Activated CD8-positive, alpha-beta T cell treated with anti-CD3 and anti-CD28 coated beads for 36 hours (primary cell): ENCODE data around the gene PPEF2. TPM values are rescaled to one million over a fixed set of nuclear protein-coding genes. Genes with fewer than 3 reads are reported as not detected.

ENCODE experiments used
- ATAC-seq: fragments of 200-7000 bp; cut with Tn5 transposase; one replicate; pipeline ENCODE4 v1.10.0; 2021; ENCODE audit warnings: mild to moderate bottlenecking, moderate library complexity
- CTCF ChIA-PET: fragments of 350-600 bp; sonication (Branson Sonifier 250); formaldehyde crosslinking; loops from one replicate; lab custom pipeline; 2021; ENCODE audit warnings: antibody characterized with exemption; lab: Charles Lee
- POLR2A ChIA-PET: fragments of 350-600 bp; sonication (Branson Sonifier 250); formaldehyde crosslinking; loops from one replicate; lab custom pipeline; 2021; ENCODE audit warnings: antibody characterized with exemption; lab: Charles Lee
- DNase-seq: peaks from one replicate; pipeline ENCODE4 v3.0.0-alpha.2; 2020
- H3K27ac Mint-ChIP-seq: one replicate; pipeline ENCODE4 v1.8.0; 2021; ENCODE audit warnings: mild to moderate bottlenecking, mixed read lengths
- H3K27me3 Mint-ChIP-seq: one replicate; pipeline ENCODE4 v1.8.0; 2021; ENCODE audit warnings: mixed read lengths
- H3K36me3 Mint-ChIP-seq: one replicate; pipeline ENCODE4 v1.8.0; 2021; ENCODE audit warnings: low read depth, mixed read lengths
- H3K4me1 Mint-ChIP-seq: one replicate; pipeline ENCODE4 v1.8.0; 2021; ENCODE audit warnings: low read depth, mixed read lengths
- H3K4me3 Mint-ChIP-seq: one replicate; pipeline ENCODE4 v1.8.0; 2021; ENCODE audit warnings: mild to moderate bottlenecking, moderate library complexity, mixed read lengths
- H3K9me3 Mint-ChIP-seq: one replicate; pipeline ENCODE4 v1.8.0; 2021; ENCODE audit warnings: mixed read lengths
- intact Hi-C: fragments of 100-400 bp; cut with micrococcal nuclease; formaldehyde crosslinking; loops from one replicate; pipeline ENCODE4 v1.10.0; 2022
- total RNA-seq, 2 experiments: library from RNA; stranded (reverse); gene quantifications; one replicate each; pipeline ENCODE4 v1.2.3, GENCODE V29; 2021
- TF ChIP-seq, protein P1 (sequence below): fragments of 200-600 bp; IDR thresholded peaks from one replicate; pipeline ENCODE4 v1.8.0; 2022; ENCODE audit warnings: antibody characterized with exemption, mild to moderate bottlenecking

PPEF2 gene
- total RNA-seq, 2 experiments from 2014 or later = 0.11 to 0.25 TPM

GRCh38 chr4:75834095-75834771 is 68.0 kb downstream of the PPEF2 start:
- Mint-ChIP-seq H3K27ac (no peak overlapping the region), H3K9me3 (no peaks in the 10 kb centered on the region), H3K36me3 (no peaks in the 10 kb centered on the region), H3K27me3 (no peaks in the 10 kb centered on the region), H3K4me1 (no peaks in the 10 kb centered on the region), H3K4me3 (no peak overlapping the region)
- DNase-seq = no peak
- no peak for ATAC-seq
- intact Hi-C loops = no loop called here
- TF ChIP-seq, protein P1, sequence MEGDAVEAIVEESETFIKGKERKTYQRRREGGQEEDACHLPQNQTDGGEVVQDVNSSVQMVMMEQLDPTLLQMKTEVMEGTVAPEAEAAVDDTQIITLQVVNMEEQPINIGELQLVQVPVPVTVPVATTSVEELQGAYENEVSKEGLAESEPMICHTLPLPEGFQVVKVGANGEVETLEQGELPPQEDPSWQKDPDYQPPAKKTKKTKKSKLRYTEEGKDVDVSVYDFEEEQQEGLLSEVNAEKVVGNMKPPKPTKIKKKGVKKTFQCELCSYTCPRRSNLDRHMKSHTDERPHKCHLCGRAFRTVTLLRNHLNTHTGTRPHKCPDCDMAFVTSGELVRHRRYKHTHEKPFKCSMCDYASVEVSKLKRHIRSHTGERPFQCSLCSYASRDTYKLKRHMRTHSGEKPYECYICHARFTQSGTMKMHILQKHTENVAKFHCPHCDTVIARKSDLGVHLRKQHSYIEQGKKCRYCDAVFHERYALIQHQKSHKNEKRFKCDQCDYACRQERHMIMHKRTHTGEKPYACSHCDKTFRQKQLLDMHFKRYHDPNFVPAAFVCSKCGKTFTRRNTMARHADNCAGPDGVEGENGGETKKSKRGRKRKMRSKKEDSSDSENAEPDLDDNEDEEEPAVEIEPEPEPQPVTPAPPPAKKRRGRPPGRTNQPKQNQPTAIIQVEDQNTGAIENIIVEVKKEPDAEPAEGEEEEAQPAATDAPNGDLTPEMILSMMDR = no peak
- ChIA-PET POLR2A (no interaction called here), CTCF (interaction anchor here (1.0 to 2.9 kb wide), 2 partner anchors 14 to 250 kb away, joined by 3 to 12 read pairs; no protein-coding TSS in a partner anchor)

DNA sequence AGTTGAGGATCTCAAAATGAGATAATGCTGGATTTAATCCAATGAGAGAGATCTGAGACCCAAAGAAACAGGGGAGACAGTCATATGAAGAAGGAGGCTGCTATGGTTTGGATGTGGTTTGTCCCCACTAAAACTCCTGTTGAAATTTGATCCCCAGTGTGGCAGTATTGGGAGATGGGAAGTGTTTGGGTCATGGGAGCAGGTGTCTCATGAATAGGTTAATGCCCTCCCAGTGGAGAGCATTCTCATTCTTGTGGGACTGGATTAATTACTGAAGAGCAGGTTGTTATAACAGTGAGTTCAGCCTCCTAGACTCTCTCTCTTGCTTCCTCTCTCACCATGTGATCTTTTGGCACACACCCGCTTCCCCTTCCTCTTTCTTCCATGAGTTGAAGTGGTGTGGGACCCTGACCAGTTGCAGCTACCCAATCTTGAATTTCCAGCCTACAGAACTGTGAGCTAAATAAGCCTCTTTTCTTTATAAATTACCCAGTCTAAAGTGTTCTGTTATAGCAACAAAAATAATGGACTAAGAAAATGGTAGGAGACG is 70.3 kb downstream of the PPEF2 start:
- Mint-ChIP-seq H3K27me3 (no peaks in the 10 kb centered on the region), H3K36me3 (no peaks in the 10 kb centered on the region), H3K9me3 (no peaks in the 10 kb centered on the region), H3K27ac (no peak overlapping the region), H3K4me1 (no peaks in the 10 kb centered on the region), H3K4me3 (no peak overlapping the region)
- intact Hi-C loops = no loop called here
- CTCF ChIA-PET = interaction anchor here (1.1 to 2.9 kb wide), 2 partner anchors 16 to 84 kb away, joined by 3 to 12 read pairs; no protein-coding TSS in a partner anchor
- POLR2A ChIA-PET = no interaction called here
- ATAC-seq = no peak
- TF ChIP-seq, protein P1 = no peak
- no peak for DNase-seq

DNA sequence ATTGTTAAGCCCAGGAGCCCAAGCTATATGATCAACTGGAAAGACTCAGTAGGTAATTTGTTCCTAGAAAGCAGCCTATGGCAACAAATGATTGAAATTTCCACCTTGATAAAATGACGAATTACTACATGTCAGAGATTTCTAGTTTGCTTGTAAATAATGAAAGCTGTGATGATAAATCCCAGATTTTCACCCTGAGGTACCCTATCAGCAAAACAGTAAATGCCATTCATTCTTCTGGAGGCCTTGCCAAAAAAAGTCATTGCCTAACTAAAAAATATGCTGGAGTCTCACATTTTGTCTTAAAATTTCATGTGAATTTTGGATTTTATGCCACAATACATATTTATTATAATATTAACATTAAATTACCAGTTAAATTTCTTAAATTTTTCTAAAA is 71.3 kb downstream of the PPEF2 start:
- Mint-ChIP-seq H3K4me1 (no peaks in the 10 kb centered on the region), H3K27me3 (no peaks in the 10 kb centered on the region), H3K4me3 (no peak overlapping the region), H3K27ac (no peak overlapping the region), H3K36me3 (no peaks in the 10 kb centered on the region), H3K9me3 (no peaks in the 10 kb centered on the region)
- ATAC-seq (no peak), DNase-seq (no peak)
- TF ChIP-seq, protein P1 = no peak
- CTCF ChIA-PET = interaction anchor here (1.1 kb wide), 1 partner anchor 85 kb away, joined by 3 read pairs; no protein-coding TSS in a partner anchor
- POLR2A ChIA-PET = interaction anchor here (0.6 kb wide), 1 partner anchor 108 kb away, joined by 3 read pairs; no protein-coding TSS in a partner anchor
- intact Hi-C loops = no loop called here

DNA sequence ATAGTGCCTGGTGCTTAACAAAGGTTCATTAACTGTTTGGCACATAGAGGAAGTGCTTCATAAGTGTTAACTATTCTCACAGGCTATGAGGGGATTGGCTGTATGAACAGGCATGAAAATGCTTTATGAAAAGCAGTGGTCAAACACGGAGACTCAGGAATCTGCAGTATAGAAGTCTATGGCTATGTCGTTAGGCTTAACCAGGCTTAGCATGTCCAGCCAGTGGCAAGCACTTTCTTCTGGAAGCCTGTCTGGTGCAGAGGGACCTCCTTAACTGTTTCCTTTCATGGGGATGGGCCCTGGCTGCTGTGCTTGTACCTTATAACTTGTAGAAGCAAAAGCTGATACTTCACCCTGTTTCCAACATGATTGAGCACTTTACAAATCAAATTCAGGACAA is 78.4 kb downstream of the PPEF2 start:
- Mint-ChIP-seq H3K9me3 (no peaks in the 10 kb centered on the region), H3K4me1 (no peaks in the 10 kb centered on the region), H3K4me3 (no peak overlapping the region), H3K27ac (no peak overlapping the region), H3K36me3 (no peaks in the 10 kb centered on the region), H3K27me3 (no peaks in the 10 kb centered on the region)
- no peak for DNase-seq
- ATAC-seq = no peak
- ChIA-PET CTCF (no interaction called here), POLR2A (no interaction called here)
- TF ChIP-seq, protein P1 = no peak
- intact Hi-C loops = no loop called here

GRCh38 chr4:75822416-75822815 is 79.8 kb downstream of the PPEF2 start:
- no peaks in the 10 kb centered on the region for H3K9me3 Mint-ChIP-seq
- POLR2A ChIA-PET = interaction anchor here (0.8 kb wide), 1 partner anchor 17 kb away, joined by 3 read pairs; no protein-coding TSS in a partner anchor
- no peaks in the 10 kb centered on the region for H3K4me1 Mint-ChIP-seq
- H3K27me3 Mint-ChIP-seq = no peaks in the 10 kb centered on the region
- no peak overlapping the region for H3K27ac Mint-ChIP-seq
- CTCF ChIA-PET = no interaction called here
- TF ChIP-seq, protein P1 = no peak
- no peak overlapping the region for H3K4me3 Mint-ChIP-seq
- intact Hi-C loops = no loop called here
- ATAC-seq = no peak
- no peaks in the 10 kb centered on the region for H3K36me3 Mint-ChIP-seq
- no peak for DNase-seq
